Ammon's horn (tissue), 1 donor: ENCODE data around the gene C9orf50.
"Not testable (repeated sequence)": the region's sequence is repeated elsewhere in the genome, so short reads cannot be mapped to it uniquely, and the experiment has no call there.

Source experiments
- DNase-seq: peaks from one replicate; pipeline ENCODE4 v3.0.0-alpha.2; 2016; ENCODE audit warnings: low spot score

C9orf50 gene

DNA sequence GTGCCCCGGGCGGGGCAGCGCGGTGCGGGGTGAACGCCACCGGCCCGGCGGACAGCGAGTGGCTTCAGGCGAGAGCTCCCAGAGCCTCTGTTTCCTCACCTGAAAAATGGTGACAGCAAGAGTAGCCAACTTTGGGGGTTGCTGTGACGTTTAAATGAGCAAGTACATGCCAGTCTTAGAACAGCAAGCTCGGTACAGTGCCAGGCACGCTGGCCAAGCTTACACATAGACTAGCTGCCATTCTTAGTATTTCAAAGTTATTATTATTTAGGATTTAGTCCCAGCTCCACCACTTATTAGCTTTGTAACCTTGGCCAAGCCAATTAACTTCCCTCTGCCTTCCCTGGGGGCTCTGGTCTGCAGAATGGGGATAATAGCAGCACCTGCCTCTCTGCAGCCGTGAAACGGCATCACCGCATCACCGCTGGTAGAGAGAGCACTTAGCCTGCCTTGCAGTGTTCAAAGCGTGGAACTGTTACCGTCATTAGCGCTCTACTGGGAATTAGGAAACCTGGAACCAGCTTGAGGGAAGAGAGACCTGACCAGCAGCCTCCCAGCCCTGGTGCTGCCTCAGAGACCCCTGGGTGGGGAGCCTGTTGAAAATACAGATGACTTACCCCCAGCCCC lies at the start of gene C9orf50:
C9orf50 (minus strand) TSS at position 433 of the 627 bp plus-strand sequence. CDS start 527 bp downstream, outside the sequence.
- DNase-seq = no peak

- no peak for DNase-seq
These were observed 49.0 kb upstream of the C9orf50 start for GRCh38 chr9:129669946-129670345.

DNA sequence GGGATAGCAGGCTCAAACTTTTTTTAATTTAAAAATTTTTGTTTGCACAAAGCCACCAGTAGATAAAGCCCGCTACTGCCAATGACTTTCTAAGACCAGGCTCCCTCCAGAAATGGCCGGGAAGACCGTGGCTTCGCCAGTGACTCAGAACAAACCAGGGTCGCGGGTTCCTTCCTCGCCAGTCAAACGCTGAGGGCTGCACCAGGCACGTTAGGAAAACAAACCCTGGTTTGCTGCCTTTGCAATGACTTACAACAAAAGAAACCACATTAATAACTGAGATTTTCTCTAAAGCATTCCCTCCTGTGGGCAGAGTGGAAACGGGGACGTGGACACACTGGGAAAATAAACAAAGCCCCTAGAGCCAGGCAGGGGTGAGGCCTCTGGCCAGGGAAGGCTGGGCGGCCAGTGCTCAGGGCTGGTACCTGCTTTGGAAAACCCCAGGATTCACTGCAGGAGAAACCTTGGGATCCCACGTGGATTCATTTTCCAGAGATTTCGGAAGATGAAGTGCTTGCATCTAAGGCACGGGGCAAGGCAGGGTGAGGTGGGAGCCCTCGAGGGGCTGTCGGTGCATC lies 48.3 kb upstream of the C9orf50 start:
- no peak for DNase-seq

GRCh38 chr9:129667850-129668249 lies 46.9 kb upstream of the C9orf50 start:
- no peak for DNase-seq

DNA sequence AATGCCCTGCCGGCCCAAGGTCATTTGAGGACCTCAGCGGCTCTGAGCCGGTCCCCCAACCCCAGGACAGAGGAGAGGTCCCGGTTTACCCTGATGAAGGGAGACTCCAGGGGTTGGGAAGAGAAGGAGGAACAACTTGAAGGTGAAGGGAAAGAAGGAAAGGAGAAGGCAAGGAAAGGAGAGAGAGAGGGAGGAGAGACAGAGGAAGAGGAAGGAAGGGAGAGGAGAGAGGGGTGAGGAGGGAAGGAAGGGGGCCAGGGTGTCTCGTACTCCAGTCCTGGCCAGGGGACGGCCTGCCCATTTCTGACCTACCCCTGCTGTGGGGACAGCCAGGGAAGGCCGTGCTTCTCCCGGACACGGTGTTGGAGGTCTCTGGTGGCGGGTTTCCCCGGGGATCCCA lies 46.5 kb upstream of the C9orf50 start:
- DNase-seq = no peak

- no peak for DNase-seq
These were observed 45.7 kb upstream of the C9orf50 start for GRCh38 chr9:129666575-129666974.

DNA sequence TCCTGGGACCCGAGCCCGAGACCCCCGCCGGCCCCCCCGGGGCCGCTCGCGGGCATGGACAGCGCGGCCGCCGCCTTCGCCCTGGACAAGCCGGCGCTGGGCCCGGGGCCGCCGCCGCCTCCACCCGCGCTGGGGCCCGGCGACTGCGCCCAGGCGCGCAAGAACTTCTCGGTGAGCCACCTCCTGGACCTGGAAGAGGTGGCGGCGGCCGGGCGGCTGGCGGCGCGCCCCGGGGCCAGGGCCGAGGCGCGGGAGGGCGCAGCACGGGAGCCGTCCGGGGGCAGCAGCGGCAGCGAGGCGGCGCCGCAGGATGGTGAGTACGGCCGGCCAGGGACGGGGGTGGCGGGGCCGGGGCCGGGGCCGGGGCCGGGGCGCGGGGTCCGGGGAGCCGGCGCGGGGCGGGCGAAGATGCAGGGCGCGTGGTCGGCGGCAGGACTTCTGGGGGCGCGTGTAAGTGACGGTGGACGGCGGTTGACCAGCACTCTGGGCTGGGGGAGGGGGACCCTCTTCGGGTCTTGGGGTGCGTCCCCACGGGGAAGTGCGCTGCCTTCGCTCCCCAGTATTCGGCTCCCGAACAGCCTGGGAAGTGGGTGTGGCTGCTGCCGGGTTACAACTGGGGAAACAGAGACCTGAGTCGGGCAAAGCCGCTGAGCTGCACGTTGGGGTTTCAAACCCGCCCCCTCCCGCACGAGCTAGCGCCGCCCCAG lies 45.1 kb upstream of the C9orf50 start:
- DNase-seq = no peak

DNA sequence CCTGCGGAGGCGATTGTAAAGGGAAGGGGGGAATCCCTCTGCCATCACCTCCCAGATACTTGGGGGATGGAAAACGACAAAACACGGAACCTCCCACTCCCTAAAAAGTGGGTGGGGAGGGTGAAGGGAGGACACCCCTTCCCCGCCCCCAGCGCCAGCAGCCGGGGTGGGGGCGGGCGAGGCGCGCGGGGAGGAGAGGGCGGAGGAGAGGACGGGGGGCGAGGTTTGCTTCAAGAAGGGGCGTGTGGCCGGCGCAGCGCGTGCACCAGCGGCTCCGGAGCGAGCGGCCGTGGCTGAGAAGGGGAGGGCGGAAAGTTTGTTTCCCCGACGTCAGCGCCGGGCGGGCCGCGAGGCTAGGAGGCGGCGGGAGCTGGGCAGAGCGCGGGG lies 44.5 kb upstream of the C9orf50 start, which contains the start of gene PRRX2:
PRRX2 (plus strand) TSS at position 259 of the 387 bp plus-strand sequence. CDS start 221 bp downstream, outside the sequence.
- DNase-seq = no peak

- DNase-seq = no peak
These were observed 44.0 kb upstream of the C9orf50 start for GRCh38 chr9:129664746-129665388.

DNA sequence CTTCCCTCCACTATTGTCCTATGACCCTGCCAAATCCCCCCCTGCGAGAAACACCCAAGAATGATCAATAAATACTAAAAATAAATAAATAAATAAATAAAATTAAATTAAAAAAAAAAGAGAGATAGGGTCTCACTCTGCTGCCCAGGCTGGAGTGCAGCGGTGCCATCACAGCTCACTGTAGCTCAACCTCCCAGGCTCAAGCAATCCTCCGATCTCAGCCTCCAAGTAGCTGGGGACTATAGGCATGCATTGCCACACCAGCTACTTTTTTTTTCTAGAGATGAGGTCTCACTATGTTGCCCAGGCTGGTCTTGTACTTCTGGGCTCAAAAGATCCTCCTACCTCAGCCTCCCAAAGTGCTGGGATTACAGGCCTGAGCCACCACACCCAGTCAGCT lies 41.3 kb upstream of the C9orf50 start:
- DNase-seq = not testable (repeated sequence)

DNA sequence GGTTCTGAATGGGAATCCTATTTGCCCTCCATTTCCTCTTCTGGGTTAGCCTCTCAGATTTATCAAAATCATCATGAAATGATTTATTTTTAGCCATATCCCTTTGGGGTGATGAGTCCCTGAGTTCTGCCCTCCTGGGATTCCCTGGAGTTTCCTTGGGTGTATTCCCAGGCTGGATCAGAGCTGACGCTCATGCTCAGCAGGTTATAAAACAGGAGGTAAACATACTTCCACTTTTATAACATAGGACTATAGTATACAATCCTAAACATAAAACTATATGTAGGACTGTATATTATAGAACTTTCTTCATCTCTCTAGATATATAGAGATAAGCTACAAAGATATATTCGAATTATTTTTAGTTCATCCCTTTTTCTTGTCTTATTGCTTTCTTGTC lies 40.1 kb upstream of the C9orf50 start:
- DNase-seq = no peak

DNA sequence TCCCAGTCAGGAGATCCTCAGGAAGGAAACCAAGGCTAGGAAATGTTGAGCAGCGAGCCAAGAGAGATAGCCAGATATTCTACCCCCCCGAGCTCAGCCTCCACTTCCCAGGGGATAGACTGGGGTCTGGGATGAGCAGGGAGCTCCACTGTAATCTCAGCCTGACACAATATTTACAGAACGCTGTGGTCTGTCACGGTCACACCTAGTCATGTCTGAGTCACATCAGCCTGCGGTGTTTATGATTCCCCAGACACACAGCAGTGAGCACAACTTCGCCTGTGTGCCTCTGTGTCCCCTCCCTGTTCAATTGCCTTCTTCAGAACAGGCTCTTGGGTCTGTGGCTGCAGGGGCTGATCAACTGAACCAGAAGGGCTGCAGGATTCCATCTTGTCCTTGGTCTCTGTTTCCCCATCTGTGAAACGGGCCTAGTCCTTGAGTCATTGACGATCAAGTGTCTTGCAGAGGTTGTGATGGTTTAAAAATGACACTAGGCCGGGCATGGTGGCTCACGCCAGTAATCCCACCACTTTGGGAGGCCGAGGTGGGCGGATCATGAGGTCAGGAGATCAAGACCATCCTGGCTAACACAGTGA lies 36.0 kb upstream of the C9orf50 start:
- DNase-seq = no peak

DNA sequence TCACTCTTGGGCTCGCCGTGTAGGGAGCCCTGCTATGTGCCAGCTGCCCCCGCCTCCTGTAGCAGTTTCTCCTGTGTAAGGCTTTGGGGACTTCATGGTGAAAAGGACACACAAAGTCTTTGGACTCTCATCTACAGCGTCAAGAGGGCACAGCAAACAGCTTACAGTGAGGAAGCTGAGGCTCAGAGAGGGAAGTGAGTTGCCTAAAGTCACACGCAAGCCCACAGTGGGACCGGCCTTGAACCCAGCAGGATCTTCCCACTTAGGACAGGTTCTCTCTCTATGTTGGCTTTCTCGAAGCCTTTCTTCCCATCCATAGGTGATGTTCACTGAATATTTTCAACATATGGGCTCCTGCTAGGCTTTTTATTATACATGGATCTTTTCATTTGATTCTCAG lies 34.8 kb upstream of the C9orf50 start:
- no peak for DNase-seq

- DNase-seq = no peak
These were observed 34.3 kb upstream of the C9orf50 start for GRCh38 chr9:129655154-129655553.

- DNase-seq = no peak
These were observed 33.7 kb upstream of the C9orf50 start for GRCh38 chr9:129654554-129655040.

GRCh38 chr9:129653823-129654553 lies 33.1 kb upstream of the C9orf50 start:
- DNase-seq = no peak

DNA sequence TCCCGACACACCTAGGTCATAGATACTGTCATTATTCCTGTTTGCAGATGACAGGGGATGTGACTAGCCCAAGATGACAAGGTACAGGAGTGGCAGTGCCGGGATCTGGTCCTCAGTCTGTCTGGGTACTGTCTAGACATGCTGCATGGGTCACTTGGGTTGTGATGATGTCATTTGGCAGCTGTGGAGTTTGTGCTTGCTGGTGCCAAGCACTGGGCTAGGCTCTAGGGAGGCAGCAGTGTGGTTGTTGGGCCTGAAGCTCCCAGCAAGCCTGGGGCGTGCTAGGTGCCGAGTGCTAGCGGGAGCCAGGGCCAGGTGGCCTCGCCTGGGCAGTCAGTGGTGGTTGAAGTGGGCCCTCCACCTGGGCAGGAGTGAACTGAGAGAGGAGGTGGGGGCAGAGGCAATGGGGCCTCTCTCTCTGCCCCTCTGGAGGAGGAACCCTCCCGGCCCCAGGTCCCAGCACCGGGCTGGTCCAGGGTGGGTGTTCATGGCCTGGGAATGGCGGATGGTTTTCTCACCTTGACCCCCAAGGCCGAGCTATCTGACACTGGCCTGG lies 29.9 kb upstream of the C9orf50 start:
- DNase-seq = no peak

- DNase-seq = no peak
These were observed 29.1 kb upstream of the C9orf50 start for GRCh38 chr9:129649726-129650679.

DNA sequence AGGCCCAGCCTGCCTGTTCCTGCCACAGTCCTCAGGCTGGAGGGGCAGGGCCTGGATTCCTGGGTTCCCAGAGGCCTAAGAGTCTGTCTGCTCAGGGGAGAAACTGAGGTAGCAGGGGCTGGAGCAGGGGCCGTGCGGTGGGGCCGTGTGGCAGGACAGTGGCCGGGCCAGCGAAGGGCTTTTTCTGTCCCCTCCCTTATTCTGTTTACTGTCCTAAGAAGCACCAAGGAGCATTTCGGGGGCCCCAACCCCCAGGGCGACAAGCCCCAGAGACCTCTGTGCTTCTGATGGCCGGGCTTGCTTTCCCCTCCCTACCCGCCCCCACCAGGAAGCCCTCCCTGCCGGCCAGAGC lies 27.8 kb upstream of the C9orf50 start:
- no peak for DNase-seq

DNA sequence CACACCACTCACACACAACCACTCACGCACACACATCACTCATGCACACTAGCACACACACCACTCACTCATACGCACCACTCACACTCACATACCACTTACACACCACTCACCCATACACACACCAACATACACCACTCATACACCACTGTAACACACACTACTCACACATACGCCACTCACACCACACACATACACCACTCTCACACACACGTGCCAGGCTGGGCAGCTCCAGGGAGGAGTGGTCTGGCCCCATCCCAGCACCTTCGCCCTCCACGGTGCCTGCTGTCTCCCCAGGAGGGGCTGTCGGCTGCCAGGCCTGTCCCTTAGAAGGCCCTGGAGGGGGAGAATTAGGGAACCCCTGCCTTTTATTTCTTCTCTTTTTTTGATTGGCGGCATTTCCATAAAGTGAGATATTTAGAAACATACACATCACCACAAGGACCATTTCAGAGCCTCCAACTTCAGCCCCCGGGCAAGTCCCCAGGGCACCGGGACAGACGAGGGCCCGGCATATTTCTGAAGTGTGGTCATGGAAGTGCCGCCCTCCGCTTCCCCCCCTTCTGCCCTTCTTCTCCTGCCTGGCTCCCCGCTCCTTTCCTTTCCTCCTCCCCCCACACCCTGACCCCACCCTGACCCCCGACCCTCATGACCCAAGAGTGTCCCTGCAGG lies 27.3 kb upstream of the C9orf50 start:
- no peak for DNase-seq
